HG03025 (cell line): ENCODE measurements around the gene METTL9.
A peak's percentile ranks its signal among the peaks of the same experiment; 100 is the strongest.
"Not testable (repeated sequence)": the region's sequence is repeated elsewhere in the genome, so short reads cannot be mapped to it uniquely, and the experiment has no call there.

Source experiments
- ATAC-seq: cut with Tn5 transposase; IDR thresholded peaks from one replicate; pipeline ENCODE4 v1.9.1; 2021; ENCODE audit warnings: mild to moderate bottlenecking, moderate library complexity; ENCODE audit not compliant: unreplicated experiment, low FRiP score

The METTL9 gene

DNA sequence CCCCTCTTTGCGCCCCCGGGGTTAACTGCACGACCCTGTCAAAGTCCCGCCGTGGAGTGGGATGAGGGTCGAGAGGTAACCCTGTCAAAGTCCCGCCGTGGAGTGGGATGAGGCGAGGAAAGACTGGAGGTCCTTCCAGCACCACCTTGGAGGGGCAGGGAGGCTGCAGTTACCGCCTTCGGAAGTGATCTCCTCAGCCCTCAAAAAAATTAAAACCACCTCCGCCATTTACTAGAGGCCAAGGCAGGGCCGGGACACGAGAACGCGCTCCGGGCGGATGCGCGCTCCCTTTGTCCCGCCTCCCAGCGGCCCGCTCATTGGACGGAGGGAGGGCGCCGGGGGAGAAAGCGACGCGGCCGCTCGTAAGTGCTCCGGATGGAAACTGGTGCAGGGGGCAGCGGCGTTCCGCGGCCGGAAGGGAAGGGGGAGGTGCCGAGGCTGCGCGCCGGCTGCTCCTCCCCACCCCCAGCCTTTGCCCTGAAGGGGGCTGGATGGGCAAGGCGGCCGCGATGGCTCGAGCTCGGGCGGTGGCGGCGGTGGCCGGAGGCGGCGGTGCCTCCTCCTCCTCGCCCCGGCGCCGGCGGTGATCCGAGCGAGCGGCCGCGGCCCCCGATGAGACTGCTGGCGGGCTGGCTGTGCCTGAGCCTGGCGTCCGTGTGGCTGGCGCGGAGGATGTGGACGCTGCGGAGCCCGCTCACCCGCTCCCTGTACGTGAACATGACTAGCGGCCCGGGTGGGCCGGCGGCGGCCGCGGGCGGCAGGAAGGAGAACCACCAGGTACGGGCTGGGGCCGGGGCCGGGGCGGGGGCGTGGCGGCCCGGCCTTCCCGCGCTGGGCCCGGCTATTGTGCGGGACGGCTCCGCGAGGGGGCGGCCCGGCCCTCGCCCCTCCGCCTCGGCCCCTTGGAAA is at the start of gene METTL9:
Gene METTL9, plus strand, starts transcription at position 456 of the 909 bp plus-strand sequence. Its CDS starts 157 bp downstream, at position 613.
- ATAC-seq: peak; percentile 88

- not testable (repeated sequence) for ATAC-seq
Measured at GRCh38 chr16:21549975-21550374, 49.4 kb upstream of the METTL9 start.

DNA sequence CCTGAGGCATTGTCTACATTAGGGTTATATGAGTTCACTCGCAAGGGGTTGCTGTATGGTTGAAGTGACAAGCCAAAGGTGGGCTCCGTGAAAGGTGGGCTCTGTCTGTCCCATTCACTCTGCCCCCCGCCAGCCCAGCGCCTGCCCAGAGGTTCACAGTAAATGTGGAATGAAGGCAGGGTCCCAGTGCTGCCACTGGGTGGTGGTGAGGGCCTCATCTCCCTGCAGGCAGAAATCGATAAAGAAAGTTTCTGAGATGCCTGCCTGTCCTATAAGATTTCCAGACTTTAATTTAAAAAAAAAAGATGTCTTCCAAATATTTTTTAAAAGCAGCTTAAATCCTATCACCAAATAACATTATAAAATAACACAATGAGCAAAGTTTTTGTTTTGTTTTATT is 48.9 kb upstream of the METTL9 start:
- ATAC-seq: not testable (repeated sequence)

DNA sequence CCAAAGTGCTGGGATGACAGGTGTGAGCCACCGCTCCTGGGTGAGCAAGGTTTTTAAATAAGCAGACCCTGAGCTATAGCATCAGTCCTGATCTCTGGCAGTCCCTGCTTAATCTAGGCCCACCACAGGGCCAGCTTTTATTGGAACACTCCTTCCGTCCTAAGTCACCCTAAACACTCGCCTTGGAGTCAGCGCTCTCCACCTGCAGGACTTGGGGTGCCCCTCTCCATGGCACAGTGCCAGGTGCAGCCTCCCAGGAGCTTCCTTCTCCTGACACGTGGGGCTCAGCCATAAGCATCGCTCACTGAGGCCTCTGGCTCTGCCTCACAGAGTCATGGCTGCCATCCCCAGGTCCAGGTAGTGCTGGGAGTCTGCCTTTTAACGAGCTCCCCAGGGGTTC is 48.3 kb upstream of the METTL9 start:
- ATAC-seq: not testable (repeated sequence)

- not testable (repeated sequence) for ATAC-seq
Measured at GRCh38 chr16:21551600-21551999, 47.8 kb upstream of the METTL9 start.

- ATAC-seq: not testable (repeated sequence)
Measured at GRCh38 chr16:21553481-21554296, 45.7 kb upstream of the METTL9 start.

- ATAC-seq: peak; percentile 85
Measured at GRCh38 chr16:21554795-21555585, 44.4 kb upstream of the METTL9 start.

DNA sequence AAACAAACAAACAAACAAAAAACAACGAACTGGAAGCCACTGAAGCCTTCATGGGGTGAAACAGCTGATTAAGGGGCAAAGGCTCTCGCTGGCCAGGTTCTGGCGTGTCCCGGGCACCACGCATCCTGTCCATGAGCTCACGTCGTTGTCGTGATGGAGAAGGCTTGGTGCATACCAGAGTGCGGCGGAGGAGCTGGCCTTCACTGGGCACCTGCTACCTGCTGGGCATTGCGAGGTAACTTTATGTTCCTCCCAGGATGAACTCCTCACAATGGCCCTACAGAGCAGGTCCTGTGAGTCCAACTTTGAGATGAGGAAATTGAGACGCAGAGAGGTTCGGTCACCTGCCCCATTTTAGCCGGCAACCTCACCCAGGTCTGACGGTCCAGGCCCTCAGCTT is 43.8 kb upstream of the METTL9 start:
- ATAC-seq: not testable (repeated sequence)

DNA sequence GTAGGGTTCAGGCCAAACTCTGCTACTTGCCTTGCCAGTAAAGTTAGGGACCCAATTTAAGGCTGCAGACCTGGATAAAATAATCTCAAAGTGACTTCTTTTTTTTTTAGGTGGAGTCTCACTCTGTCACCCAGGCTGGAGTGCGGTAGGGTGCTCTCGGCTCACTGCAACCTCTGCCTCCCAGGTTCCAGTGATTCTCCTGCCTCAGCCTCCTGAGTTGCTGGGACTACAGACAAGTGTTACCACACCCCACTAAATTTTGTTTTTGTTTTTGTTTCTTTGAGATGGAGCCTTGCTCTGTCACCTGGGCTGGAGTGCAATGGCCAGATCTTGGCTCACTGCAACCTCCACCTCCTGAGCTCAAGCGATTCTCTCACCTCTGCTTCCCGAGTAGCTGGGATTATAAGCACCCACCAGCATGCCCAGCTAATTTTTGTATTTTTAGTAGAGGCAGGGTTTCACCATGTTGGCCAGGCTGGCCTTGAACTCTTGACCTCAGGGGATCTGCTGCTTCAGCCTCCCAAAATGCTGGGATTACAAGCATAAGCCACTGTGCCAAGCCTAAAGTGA is 43.3 kb upstream of the METTL9 start:
- ATAC-seq: not testable (repeated sequence)

DNA sequence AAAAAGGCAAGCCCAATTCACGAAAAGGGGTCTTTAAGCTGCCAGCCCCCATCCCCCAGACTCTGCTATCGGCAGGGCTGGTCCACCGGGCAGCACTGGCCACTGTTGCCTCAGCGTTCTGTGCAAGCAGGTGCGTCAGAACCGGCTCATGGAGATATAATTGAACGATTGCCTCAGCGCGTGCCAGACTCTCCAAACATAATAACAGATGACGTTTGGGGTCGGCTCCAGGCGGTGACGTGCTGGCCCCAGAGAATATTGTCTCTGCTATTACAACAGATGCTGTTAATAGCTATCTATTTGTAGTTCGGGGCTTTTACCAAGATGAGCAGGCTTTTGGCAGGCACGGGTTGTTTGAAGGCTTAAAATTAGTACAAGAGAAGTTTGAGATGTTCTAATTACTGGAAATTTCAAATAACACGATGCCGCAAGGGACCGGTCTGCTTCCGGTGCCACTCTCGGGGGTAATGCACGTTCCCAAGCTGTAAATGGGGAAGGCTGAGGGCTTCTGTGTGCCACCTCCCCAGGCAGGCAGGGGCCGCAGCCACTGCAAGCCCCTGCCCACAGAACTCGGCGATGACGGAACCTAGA is 42.6 kb upstream of the METTL9 start:
- ATAC-seq: not testable (repeated sequence)

DNA sequence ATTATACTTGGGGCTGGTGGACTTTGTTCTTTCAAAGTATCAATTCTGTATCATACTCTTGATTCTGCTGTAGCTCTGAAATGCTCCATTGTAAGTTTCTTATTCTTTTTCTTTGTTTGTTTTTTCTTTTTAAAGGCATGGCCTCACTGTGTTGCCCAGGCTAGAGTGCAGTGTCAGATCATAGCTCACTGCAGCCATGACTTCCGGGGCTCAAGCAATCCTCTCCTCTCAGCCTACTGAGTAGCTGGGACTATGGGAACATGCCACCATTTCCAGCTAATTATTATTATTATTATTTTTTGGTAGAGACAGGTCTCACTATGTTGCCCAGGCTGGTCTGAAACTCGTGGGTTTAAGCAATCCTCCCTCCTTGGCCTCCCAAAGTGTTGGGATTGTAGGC is 38.9 kb upstream of the METTL9 start:
- no peak for ATAC-seq

DNA sequence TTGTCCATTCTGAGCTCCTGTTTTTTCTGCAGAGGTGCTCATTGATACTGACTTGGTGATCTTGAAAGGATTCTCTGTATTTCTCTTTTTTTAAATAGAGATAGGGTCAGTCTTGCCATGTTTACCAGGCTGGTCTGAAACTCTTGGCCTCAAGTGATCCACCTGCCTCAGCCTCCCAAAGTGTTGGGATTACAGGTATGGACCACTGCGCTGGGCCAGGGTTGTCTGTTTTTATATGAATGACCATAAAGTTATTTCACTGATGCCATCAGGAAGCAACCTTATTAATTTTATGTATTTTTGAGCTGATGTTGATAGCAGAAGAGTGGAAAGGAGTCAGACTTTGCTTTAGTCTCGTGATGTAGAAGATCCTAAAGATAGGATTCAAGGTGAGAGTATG is 35.7 kb upstream of the METTL9 start:
- ATAC-seq: no peak

- not testable (repeated sequence) for ATAC-seq
Measured at GRCh38 chr16:21564367-21564766, 35.0 kb upstream of the METTL9 start.

DNA sequence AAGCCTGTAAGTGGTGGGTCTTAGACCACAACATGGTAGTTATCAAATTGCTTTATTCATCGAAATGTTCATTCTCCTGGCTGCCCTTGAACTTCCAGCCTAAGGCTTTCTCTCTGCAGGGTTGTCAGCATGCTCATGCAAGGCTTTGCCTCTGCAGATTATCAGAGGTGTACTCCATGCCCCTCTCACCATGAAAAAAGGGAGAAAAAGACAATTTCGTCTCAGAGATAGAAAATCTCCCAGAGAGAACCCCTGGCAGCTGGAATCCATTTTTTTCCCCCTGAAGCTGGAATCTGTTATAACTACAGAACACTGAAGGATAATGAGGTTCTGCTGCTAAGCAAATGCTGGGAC is 33.9 kb upstream of the METTL9 start:
- ATAC-seq: no peak

DNA sequence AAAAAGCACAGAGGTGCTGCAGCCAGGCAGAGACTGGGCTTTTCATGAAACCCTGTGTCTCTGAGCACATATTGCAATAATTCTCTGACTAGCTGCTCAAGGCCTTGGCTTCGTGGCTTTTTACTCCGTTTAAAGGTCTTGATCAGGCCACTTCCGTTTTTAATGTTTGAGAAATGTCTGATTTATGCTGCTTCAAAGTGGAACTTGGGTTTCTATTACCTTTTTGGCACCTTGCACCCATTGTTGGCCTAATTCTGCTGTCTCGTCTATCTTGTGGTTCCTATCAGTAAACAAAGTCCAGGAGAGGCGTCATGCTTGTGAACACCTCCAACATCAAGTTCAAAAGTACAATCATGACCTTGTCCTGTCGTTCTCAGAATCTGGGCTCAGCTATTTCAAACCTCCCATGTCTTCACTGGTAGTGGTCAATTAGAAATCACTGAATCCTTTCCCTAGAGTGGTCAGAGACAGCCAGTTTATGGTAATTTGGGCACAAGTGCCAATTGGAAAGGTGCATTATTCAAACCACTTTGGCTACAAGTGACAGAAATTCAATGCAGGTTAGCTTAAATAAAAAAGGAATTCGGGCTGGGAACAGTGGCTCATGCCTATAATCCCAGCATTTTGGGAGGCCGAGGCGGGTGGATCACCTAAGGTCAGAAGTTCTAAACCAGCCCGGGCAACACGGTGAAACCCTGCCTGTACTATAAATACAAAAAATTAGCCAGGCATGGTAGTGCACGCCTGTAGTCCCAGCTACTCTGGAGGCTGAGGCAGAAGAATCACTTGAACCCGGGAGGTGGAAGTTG is 33.3 kb upstream of the METTL9 start:
- ATAC-seq: no peak

GRCh38 chr16:21566891-21567414 is 32.4 kb upstream of the METTL9 start:
- no peak for ATAC-seq

DNA sequence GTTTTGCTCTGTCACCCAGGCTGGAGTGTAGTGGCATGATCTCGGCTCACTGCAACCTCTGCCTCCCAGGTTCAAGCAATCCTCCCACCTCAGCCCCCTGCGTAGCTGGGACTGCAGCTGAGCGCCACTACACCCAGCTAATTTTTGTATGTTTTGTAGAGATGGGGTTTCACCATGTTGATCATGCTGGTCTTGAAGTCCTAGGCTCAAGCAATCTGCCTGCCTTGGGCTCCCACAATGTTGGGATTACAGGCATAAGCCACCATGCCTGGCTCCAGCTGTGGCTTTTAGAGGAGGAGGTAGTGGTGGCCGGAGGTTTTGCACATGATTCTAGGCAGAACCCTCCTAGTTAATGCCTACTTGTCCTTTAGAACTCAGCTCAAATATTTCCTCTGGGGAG is 31.9 kb upstream of the METTL9 start:
- ATAC-seq: not testable (repeated sequence)

DNA sequence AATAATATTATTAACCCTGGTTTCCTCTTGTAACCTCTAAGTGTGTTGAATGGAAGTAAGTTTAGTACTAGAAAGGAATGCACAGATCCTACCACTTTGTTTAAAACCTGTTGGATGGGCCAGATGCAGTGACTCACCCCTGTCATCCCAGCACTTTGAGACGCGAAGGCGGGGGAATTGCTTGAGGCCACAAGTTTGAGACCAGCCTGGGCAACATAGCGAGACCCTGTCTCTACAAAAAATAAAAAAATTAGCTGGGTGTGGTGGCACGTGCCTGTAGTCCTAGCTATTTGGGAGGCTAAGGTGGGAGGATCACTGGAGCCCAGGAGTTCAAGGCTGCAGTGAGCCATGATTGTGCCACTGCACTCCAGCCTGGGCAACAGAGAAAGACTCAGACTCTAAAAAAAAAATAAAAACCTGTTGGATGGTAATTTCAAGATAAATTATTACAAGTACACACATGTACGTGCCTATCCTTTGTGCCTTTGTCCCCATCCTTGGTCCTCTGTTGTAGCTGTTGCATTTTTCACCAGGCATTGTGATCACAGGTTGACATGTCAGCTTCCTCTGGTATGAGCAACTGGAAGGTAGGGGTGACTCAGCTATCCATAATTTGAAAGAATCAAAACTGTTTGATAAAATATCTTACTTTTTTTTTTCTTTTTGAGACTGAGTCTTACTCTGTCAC is 30.7 kb upstream of the METTL9 start:
- ATAC-seq: no peak
